ENCODE measurements around the gene PEX14.

DNA sequence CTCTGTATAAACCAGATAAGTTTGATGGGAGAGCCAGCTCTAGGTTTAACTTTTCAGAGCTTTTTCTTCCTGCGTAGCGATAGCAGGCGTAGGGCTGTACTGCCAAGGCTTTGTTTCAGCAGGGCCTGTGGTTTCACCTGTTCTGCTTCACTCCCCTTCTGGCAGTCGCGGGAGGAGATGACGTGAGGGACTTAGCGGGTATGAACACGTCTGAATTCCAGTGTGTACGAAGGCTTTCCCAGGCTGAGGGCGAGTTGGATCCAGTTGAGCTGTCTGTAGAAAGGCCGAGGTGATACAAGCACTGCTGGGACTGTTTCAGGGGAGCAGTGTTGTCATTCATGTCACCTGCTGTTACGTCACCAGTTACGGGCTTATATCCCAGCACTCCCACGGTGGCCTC lies 21.2 kb downstream of the PEX14 start:
- TF ChIP-seq CTCF (IDR thresholded peaks at IDR 0.05; ENCODE audit: insufficient read depth, low read length) (no peak), POLR2AphosphoS5 (IDR thresholded peaks at IDR 0.05; ENCODE audit: low read depth) (no peak), SPI1 (IDR thresholded peaks at IDR 0.05; ENCODE audit: borderline replicate concordance, low read depth) (no peak), GABPA (IDR thresholded peaks at IDR 0.05; ENCODE audit: low read depth) (no peak)
- TF ChIP-seq, protein P1, sequence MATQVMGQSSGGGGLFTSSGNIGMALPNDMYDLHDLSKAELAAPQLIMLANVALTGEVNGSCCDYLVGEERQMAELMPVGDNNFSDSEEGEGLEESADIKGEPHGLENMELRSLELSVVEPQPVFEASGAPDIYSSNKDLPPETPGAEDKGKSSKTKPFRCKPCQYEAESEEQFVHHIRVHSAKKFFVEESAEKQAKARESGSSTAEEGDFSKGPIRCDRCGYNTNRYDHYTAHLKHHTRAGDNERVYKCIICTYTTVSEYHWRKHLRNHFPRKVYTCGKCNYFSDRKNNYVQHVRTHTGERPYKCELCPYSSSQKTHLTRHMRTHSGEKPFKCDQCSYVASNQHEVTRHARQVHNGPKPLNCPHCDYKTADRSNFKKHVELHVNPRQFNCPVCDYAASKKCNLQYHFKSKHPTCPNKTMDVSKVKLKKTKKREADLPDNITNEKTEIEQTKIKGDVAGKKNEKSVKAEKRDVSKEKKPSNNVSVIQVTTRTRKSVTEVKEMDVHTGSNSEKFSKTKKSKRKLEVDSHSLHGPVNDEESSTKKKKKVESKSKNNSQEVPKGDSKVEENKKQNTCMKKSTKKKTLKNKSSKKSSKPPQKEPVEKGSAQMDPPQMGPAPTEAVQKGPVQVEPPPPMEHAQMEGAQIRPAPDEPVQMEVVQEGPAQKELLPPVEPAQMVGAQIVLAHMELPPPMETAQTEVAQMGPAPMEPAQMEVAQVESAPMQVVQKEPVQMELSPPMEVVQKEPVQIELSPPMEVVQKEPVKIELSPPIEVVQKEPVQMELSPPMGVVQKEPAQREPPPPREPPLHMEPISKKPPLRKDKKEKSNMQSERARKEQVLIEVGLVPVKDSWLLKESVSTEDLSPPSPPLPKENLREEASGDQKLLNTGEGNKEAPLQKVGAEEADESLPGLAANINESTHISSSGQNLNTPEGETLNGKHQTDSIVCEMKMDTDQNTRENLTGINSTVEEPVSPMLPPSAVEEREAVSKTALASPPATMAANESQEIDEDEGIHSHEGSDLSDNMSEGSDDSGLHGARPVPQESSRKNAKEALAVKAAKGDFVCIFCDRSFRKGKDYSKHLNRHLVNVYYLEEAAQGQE (IDR thresholded peaks at IDR 0.05; ENCODE audit: insufficient replicate concordance, low read depth), result no peak

Measured in HL-60 (cell line).